HCT116 (cell line): Measurements from ENCODE around the gene KANSL1. TPM values are rescaled to one million over a fixed set of nuclear protein-coding genes. Genes with fewer than 3 reads are reported as not detected.

Experiments
- ATAC-seq: fragments of 200-7000 bp; cut with Tn5 transposase; 2 replicates; pipeline ENCODE4 v1.9.1; 2020; ENCODE audit warnings: mild to moderate bottlenecking, moderate library complexity
- BruUV-seq: library from RNA; stranded (reverse); fragments of 400-500 nt; replicated peaks from 2 replicates; lab custom pipeline; 2021; lab: Mats Ljungman, UMichigan
- CTCF ChIA-PET: fragments of 300-600 bp; sonication (Branson Sonifier 250); formaldehyde crosslinking; loops from one replicate; lab custom pipeline; 2021; ENCODE audit warnings: antibody characterized with exemption; lab: Charles Lee
- POLR2A ChIA-PET: fragments of 300-600, 350-600 bp; sonication (Branson Sonifier 250); formaldehyde crosslinking; loops from one replicate; lab custom pipeline; 2021; ENCODE audit warnings: antibody characterized with exemption; lab: Charles Lee
- RAD21 ChIA-PET, 2 experiments: fragments of 300-600 bp; sonication (Branson Sonifier 250); formaldehyde crosslinking; loops; one replicate each; lab custom pipeline; 2023; ENCODE audit warnings: low total read pairs in 2 of 2; ENCODE audit not compliant: uncharacterized antibody in 2 of 2, unreplicated experiment in 2 of 2, low non-redundant PET in 1 of 2; lab: Charles Lee
- DNase-seq: peaks from one replicate; pipeline ENCODE4 v3.0.0-alpha.2; 2010; ENCODE audit warnings: low read depth, low spot score
- H2AFZ ChIP-seq: fragments of 200-600 bp; shearing (Covaris generic), sonication (generic); 2 replicates; pipeline ENCODE4 v1.6.1; 2017; ENCODE audit warnings: low read depth, mixed run types, mixed read lengths, antibody characterized with exemption, low read length; ENCODE audit not compliant: poor library complexity, severe bottlenecking
- H3K27ac ChIP-seq: 2 replicates; pipeline ENCODE4 v1.5.1; 2012; ENCODE audit warnings: low read depth, low read length
- H3K27me3 ChIP-seq: fragments of 200-600 bp; sonication (generic); 2 replicates; pipeline ENCODE4 v1.6.1; 2016; ENCODE audit warnings: mixed run types, low read length, mixed read lengths; ENCODE audit not compliant: insufficient read depth
- H3K36me3 ChIP-seq, 2 experiments: fragments of 200-500 bp in 1 of 2; fragments of 200-600 bp in 1 of 2; sonication (Bioruptor generic) in 1 of 2; sonication (generic) in 1 of 2; 2 replicates each; pipeline versions ENCODE4 v1.5.1 to v1.6.1; 2014 to 2016; ENCODE audit warnings: low read length in 2 of 2, inconsistent platforms in 1 of 2, mixed read lengths in 1 of 2, mixed run types in 1 of 2; ENCODE audit not compliant: insufficient read depth in 2 of 2, control insufficient read depth in 1 of 2
- H3K4me1 ChIP-seq, 2 experiments: fragments of 200-600 bp in 1 of 2; sonication (generic) in 1 of 2; 2 replicates each; pipeline versions ENCODE4 v1.5.1 to v1.6.1; 2012 to 2017; ENCODE audit warnings: low read length in 2 of 2, inconsistent platforms in 1 of 2, mild to moderate bottlenecking in 1 of 2, mixed read lengths in 1 of 2, mixed run types in 1 of 2, moderate library complexity in 1 of 2; ENCODE audit not compliant: insufficient read depth in 2 of 2, control insufficient read depth in 1 of 2
- H3K4me2 ChIP-seq: fragments of 200-600 bp; sonication (generic); 2 replicates; pipeline ENCODE4 v1.6.1; 2017; ENCODE audit warnings: mixed run types, low read length, mixed read lengths
- H3K4me3 ChIP-seq, 2 experiments: fragments of 200-600 bp in 1 of 2; sonication (generic) in 1 of 2; replicated peaks in 1 of 2; 2 replicates each; pipeline ENCODE4 v1.5.1; 2011 to 2016; ENCODE audit warnings: low read length in 2 of 2, control low read depth in 1 of 2, low read depth in 1 of 2, mild to moderate bottlenecking in 1 of 2, mixed read lengths in 1 of 2, mixed run types in 1 of 2
- H3K79me2 ChIP-seq: fragments of 200-600 bp; sonication (generic); 2 replicates; pipeline ENCODE4 v1.6.1; 2017; ENCODE audit warnings: mild to moderate bottlenecking, mixed run types, low read length, moderate library complexity, mixed read lengths; ENCODE audit not compliant: insufficient read depth
- H3K9ac ChIP-seq: fragments of 200-600 bp; sonication (generic); 2 replicates; pipeline ENCODE4 v1.6.1; 2016; ENCODE audit warnings: low read length, mixed read lengths
- H3K9me2 ChIP-seq: fragments of 200-600 bp; sonication (generic), shearing (Covaris generic); 2 replicates; pipeline ENCODE4 v1.6.1; 2017; ENCODE audit warnings: mixed run types, mild to moderate bottlenecking, moderate library complexity; ENCODE audit not compliant: insufficient read depth
- H3K9me3 ChIP-seq, 2 experiments: fragments of 200-500 bp in 1 of 2; fragments of 200-600 bp in 1 of 2; sonication (Bioruptor generic) in 1 of 2; sonication (generic) in 1 of 2; 2 replicates each; pipeline ENCODE4 v1.6.1; 2014 to 2017; ENCODE audit warnings: low read length in 2 of 2, mixed read lengths in 2 of 2, inconsistent platforms in 1 of 2, low read depth in 1 of 2, mild to moderate bottlenecking in 1 of 2, mixed run types in 1 of 2, moderate library complexity in 1 of 2; ENCODE audit not compliant: control insufficient read depth in 1 of 2, insufficient read depth in 1 of 2
- H4K20me1 ChIP-seq: fragments of 200-600 bp; sonication (generic), shearing (Covaris generic); 2 replicates; pipeline ENCODE4 v1.6.1; 2017; ENCODE audit warnings: mixed run types, mild to moderate bottlenecking, moderate library complexity; ENCODE audit not compliant: insufficient read depth
- CBX3 ChIP-seq: IDR thresholded peaks from 2 replicates; pipeline ENCODE4 v1.6.1; 2012; ENCODE audit warnings: low read depth
- EGR1 ChIP-seq: IDR thresholded peaks from 2 replicates; pipeline ENCODE4 v1.6.1; 2012; ENCODE audit warnings: low read depth
- POLR2A ChIP-seq: IDR thresholded peaks from 2 replicates; pipeline ENCODE4 v1.7.0; 2011; ENCODE audit warnings: borderline replicate concordance; ENCODE audit not compliant: insufficient read depth, insufficient read length; ENCODE audit errors: extremely low read depth
- POLR2AphosphoS5 ChIP-seq: IDR thresholded peaks from 2 replicates; pipeline ENCODE4 v1.6.1; 2011; ENCODE audit warnings: mild to moderate bottlenecking, low read depth, low read length, moderate library complexity
- RAD21 ChIP-seq: IDR thresholded peaks from 2 replicates; pipeline ENCODE4 v1.6.1; 2012; ENCODE audit warnings: low read depth, mild to moderate bottlenecking
- SIN3A ChIP-seq: IDR thresholded peaks from 2 replicates; pipeline ENCODE4 v1.6.1; 2012; ENCODE audit warnings: low read depth
- TCF7L2 ChIP-seq: IDR thresholded peaks from 2 replicates; pipeline ENCODE4 v1.7.0; 2011; ENCODE audit warnings: borderline replicate concordance, inconsistent platforms; ENCODE audit not compliant: insufficient read depth, insufficient read length; ENCODE audit errors: extremely low read depth
- ZFX ChIP-seq: fragments of 450-650 bp; IDR thresholded peaks from 2 replicates; pipeline ENCODE4 v1.6.1; 2017
- ZNF274 ChIP-seq: fragments of 200-500 bp; sonication (Bioruptor generic); IDR thresholded peaks from 2 replicates; pipeline ENCODE4 v1.6.1; 2014; ENCODE audit warnings: mild to moderate bottlenecking, low read depth, low read length, inconsistent platforms
- intact Hi-C: fragments of 100-400 bp; cut with micrococcal nuclease; formaldehyde crosslinking; loops from 2 replicates; pipeline ENCODE4 v1.10.0; 2022
- total RNA-seq: library from RNA; stranded (reverse); gene quantifications from one replicate; pipeline ENCODE4 v1.2.1, GENCODE V29; 2021; ENCODE audit not compliant: unreplicated experiment
- TF ChIP-seq, protein P1 (sequence below), 3 experiments: fragments of 200-600 bp in 1 of 3; sonication (generic) in 1 of 3; IDR thresholded peaks in 2 of 3; conservative IDR thresholded peaks in 1 of 3; 2 replicates each; pipeline ENCODE4 v1.5.1; 2012 to 2017; ENCODE audit warnings: low read depth in 2 of 3, low read length in 2 of 3, antibody characterized with exemption in 1 of 3, borderline replicate concordance in 1 of 3, control low read depth in 1 of 3, mild to moderate bottlenecking in 1 of 3, mixed read lengths in 1 of 3, mixed run types in 1 of 3, moderate library complexity in 1 of 3; ENCODE audit not compliant: insufficient read depth in 1 of 3
- TF ChIP-seq, protein P2 (sequence below): IDR thresholded peaks from 2 replicates; pipeline ENCODE4 v1.6.1; 2012; ENCODE audit warnings: low read depth
- TF ChIP-seq, protein P3 (sequence below): IDR thresholded peaks from 2 replicates; pipeline ENCODE4 v1.6.1; 2012

The KANSL1 gene
- total RNA-seq, 1 experiment from 2014 or later: 77.5 TPM

DNA sequence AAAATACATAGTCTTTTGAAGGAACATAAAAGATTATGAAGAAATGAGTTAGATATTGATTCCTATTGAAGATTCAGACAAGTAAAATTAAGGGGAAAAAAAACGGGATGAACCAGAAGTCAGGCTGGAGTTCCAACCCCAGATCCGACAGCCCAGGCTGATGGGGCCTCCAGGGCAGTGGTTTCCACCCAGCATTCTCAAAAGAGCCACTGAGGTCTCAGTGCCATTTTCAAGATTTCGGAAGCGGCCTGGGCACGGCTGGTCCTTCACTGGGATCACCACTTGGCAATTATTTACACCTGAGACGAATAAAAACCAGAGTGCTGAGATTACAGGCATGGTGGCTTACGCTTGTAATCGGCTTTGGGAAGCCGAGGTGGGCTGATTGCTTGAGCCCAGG lies 184.6 kb downstream of the KANSL1 start:
- intact Hi-C loops: no loop called here

More for the DNA sequence above, 184.6 kb downstream of the KANSL1 start:
- Histone ChIP-seq H3K9me3 (no peaks in the 10 kb centered on the region), H3K4me2 (no peak overlapping the region), H4K20me1 (no peaks in the 10 kb centered on the region), H3K79me2 (no peaks in the 10 kb centered on the region), H3K27me3 (no peaks in the 10 kb centered on the region), H3K36me3 (no peaks in the 10 kb centered on the region), H2AFZ (no peak overlapping the region), H3K27ac (no peak overlapping the region), H3K4me3 (no peak overlapping the region), H3K4me1 (no peaks in the 10 kb centered on the region), H3K9me2 (no peaks in the 10 kb centered on the region), H3K9ac (no peak overlapping the region)
- POLR2A ChIA-PET: no interaction called here
- CTCF ChIA-PET: no interaction called here
- no peak for ATAC-seq
- BruUV-seq: no TSS peak
- no peak for DNase-seq
- TF ChIP-seq EGR1 (no peak), ZNF274 (no peak), POLR2A (no peak), POLR2AphosphoS5 (no peak), CBX3 (no peak), ZFX (no peak), SIN3A (no peak), TCF7L2 (no peak), RAD21 (no peak)
- TF ChIP-seq, protein P1, sequence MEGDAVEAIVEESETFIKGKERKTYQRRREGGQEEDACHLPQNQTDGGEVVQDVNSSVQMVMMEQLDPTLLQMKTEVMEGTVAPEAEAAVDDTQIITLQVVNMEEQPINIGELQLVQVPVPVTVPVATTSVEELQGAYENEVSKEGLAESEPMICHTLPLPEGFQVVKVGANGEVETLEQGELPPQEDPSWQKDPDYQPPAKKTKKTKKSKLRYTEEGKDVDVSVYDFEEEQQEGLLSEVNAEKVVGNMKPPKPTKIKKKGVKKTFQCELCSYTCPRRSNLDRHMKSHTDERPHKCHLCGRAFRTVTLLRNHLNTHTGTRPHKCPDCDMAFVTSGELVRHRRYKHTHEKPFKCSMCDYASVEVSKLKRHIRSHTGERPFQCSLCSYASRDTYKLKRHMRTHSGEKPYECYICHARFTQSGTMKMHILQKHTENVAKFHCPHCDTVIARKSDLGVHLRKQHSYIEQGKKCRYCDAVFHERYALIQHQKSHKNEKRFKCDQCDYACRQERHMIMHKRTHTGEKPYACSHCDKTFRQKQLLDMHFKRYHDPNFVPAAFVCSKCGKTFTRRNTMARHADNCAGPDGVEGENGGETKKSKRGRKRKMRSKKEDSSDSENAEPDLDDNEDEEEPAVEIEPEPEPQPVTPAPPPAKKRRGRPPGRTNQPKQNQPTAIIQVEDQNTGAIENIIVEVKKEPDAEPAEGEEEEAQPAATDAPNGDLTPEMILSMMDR (IDR thresholded peaks at IDR 0.05 in 2 of 3, conservative IDR thresholded peaks at IDR 0.05 in 1 of 3; ENCODE audit: borderline replicate concordance in 1 of 3, insufficient read depth in 1 of 3, low read depth in 2 of 3, low read length in 2 of 3): no peak
- TF ChIP-seq, protein P2, sequence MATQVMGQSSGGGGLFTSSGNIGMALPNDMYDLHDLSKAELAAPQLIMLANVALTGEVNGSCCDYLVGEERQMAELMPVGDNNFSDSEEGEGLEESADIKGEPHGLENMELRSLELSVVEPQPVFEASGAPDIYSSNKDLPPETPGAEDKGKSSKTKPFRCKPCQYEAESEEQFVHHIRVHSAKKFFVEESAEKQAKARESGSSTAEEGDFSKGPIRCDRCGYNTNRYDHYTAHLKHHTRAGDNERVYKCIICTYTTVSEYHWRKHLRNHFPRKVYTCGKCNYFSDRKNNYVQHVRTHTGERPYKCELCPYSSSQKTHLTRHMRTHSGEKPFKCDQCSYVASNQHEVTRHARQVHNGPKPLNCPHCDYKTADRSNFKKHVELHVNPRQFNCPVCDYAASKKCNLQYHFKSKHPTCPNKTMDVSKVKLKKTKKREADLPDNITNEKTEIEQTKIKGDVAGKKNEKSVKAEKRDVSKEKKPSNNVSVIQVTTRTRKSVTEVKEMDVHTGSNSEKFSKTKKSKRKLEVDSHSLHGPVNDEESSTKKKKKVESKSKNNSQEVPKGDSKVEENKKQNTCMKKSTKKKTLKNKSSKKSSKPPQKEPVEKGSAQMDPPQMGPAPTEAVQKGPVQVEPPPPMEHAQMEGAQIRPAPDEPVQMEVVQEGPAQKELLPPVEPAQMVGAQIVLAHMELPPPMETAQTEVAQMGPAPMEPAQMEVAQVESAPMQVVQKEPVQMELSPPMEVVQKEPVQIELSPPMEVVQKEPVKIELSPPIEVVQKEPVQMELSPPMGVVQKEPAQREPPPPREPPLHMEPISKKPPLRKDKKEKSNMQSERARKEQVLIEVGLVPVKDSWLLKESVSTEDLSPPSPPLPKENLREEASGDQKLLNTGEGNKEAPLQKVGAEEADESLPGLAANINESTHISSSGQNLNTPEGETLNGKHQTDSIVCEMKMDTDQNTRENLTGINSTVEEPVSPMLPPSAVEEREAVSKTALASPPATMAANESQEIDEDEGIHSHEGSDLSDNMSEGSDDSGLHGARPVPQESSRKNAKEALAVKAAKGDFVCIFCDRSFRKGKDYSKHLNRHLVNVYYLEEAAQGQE: no peak
- TF ChIP-seq, protein P3, sequence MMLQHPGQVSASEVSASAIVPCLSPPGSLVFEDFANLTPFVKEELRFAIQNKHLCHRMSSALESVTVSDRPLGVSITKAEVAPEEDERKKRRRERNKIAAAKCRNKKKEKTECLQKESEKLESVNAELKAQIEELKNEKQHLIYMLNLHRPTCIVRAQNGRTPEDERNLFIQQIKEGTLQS: no peak
- RAD21 ChIA-PET: no interaction called here
